HCT116 (cell line): Measurements from ENCODE around the gene TYK2. TPM values are rescaled to one million over a fixed set of nuclear protein-coding genes. Genes with fewer than 3 reads are reported as not detected.
A peak's percentile ranks its signal among the peaks of the same experiment; 100 is the strongest.

ENCODE experiments used
- ATAC-seq: fragments of 200-7000 bp; cut with Tn5 transposase; 2 replicates; pipeline ENCODE4 v1.9.1; 2020; ENCODE audit warnings: mild to moderate bottlenecking, moderate library complexity
- BruUV-seq: library from RNA; stranded (reverse); fragments of 400-500 nt; replicated peaks from 2 replicates; lab custom pipeline; 2021; lab: Mats Ljungman, UMichigan
- CTCF ChIA-PET: fragments of 300-600 bp; sonication (Branson Sonifier 250); formaldehyde crosslinking; loops from one replicate; lab custom pipeline; 2021; ENCODE audit warnings: antibody characterized with exemption; lab: Charles Lee
- POLR2A ChIA-PET: fragments of 300-600, 350-600 bp; sonication (Branson Sonifier 250); formaldehyde crosslinking; loops from one replicate; lab custom pipeline; 2021; ENCODE audit warnings: antibody characterized with exemption; lab: Charles Lee
- RAD21 ChIA-PET, 2 experiments: fragments of 300-600 bp; sonication (Branson Sonifier 250); formaldehyde crosslinking; loops; one replicate each; lab custom pipeline; 2023; ENCODE audit warnings: low total read pairs in 2 of 2; ENCODE audit not compliant: uncharacterized antibody in 2 of 2, unreplicated experiment in 2 of 2, low non-redundant PET in 1 of 2; lab: Charles Lee
- DNase-seq: peaks from one replicate; pipeline ENCODE4 v3.0.0-alpha.2; 2010; ENCODE audit warnings: low read depth, low spot score
- H2AFZ ChIP-seq: fragments of 200-600 bp; shearing (Covaris generic), sonication (generic); 2 replicates; pipeline ENCODE4 v1.6.1; 2017; ENCODE audit warnings: low read depth, mixed run types, mixed read lengths, antibody characterized with exemption, low read length; ENCODE audit not compliant: poor library complexity, severe bottlenecking
- H3K27ac ChIP-seq: 2 replicates; pipeline ENCODE4 v1.5.1; 2012; ENCODE audit warnings: low read depth, low read length
- H3K27me3 ChIP-seq: fragments of 200-600 bp; sonication (generic); 2 replicates; pipeline ENCODE4 v1.6.1; 2016; ENCODE audit warnings: mixed run types, low read length, mixed read lengths; ENCODE audit not compliant: insufficient read depth
- H3K36me3 ChIP-seq, 2 experiments: fragments of 200-500 bp in 1 of 2; fragments of 200-600 bp in 1 of 2; sonication (Bioruptor generic) in 1 of 2; sonication (generic) in 1 of 2; 2 replicates each; pipeline versions ENCODE4 v1.5.1 to v1.6.1; 2014 to 2016; ENCODE audit warnings: low read length in 2 of 2, inconsistent platforms in 1 of 2, mixed read lengths in 1 of 2, mixed run types in 1 of 2; ENCODE audit not compliant: insufficient read depth in 2 of 2, control insufficient read depth in 1 of 2
- H3K4me1 ChIP-seq, 2 experiments: fragments of 200-600 bp in 1 of 2; sonication (generic) in 1 of 2; 2 replicates each; pipeline versions ENCODE4 v1.5.1 to v1.6.1; 2012 to 2017; ENCODE audit warnings: low read length in 2 of 2, inconsistent platforms in 1 of 2, mild to moderate bottlenecking in 1 of 2, mixed read lengths in 1 of 2, mixed run types in 1 of 2, moderate library complexity in 1 of 2; ENCODE audit not compliant: insufficient read depth in 2 of 2, control insufficient read depth in 1 of 2
- H3K4me2 ChIP-seq: fragments of 200-600 bp; sonication (generic); 2 replicates; pipeline ENCODE4 v1.6.1; 2017; ENCODE audit warnings: mixed run types, low read length, mixed read lengths
- H3K4me3 ChIP-seq, 2 experiments: fragments of 200-600 bp in 1 of 2; sonication (generic) in 1 of 2; replicated peaks in 1 of 2; 2 replicates each; pipeline ENCODE4 v1.5.1; 2011 to 2016; ENCODE audit warnings: low read length in 2 of 2, control low read depth in 1 of 2, low read depth in 1 of 2, mild to moderate bottlenecking in 1 of 2, mixed read lengths in 1 of 2, mixed run types in 1 of 2
- H3K79me2 ChIP-seq: fragments of 200-600 bp; sonication (generic); 2 replicates; pipeline ENCODE4 v1.6.1; 2017; ENCODE audit warnings: mild to moderate bottlenecking, mixed run types, low read length, moderate library complexity, mixed read lengths; ENCODE audit not compliant: insufficient read depth
- H3K9ac ChIP-seq: fragments of 200-600 bp; sonication (generic); 2 replicates; pipeline ENCODE4 v1.6.1; 2016; ENCODE audit warnings: low read length, mixed read lengths
- H3K9me2 ChIP-seq: fragments of 200-600 bp; sonication (generic), shearing (Covaris generic); 2 replicates; pipeline ENCODE4 v1.6.1; 2017; ENCODE audit warnings: mixed run types, mild to moderate bottlenecking, moderate library complexity; ENCODE audit not compliant: insufficient read depth
- H3K9me3 ChIP-seq, 2 experiments: fragments of 200-500 bp in 1 of 2; fragments of 200-600 bp in 1 of 2; sonication (Bioruptor generic) in 1 of 2; sonication (generic) in 1 of 2; 2 replicates each; pipeline ENCODE4 v1.6.1; 2014 to 2017; ENCODE audit warnings: low read length in 2 of 2, mixed read lengths in 2 of 2, inconsistent platforms in 1 of 2, low read depth in 1 of 2, mild to moderate bottlenecking in 1 of 2, mixed run types in 1 of 2, moderate library complexity in 1 of 2; ENCODE audit not compliant: control insufficient read depth in 1 of 2, insufficient read depth in 1 of 2
- H4K20me1 ChIP-seq: fragments of 200-600 bp; sonication (generic), shearing (Covaris generic); 2 replicates; pipeline ENCODE4 v1.6.1; 2017; ENCODE audit warnings: mixed run types, mild to moderate bottlenecking, moderate library complexity; ENCODE audit not compliant: insufficient read depth
- SP1 ChIP-seq: IDR thresholded peaks from 2 replicates; pipeline ENCODE4 v1.6.1; 2012; ENCODE audit warnings: low read depth
- TCF7L2 ChIP-seq: IDR thresholded peaks from 2 replicates; pipeline ENCODE4 v1.7.0; 2011; ENCODE audit warnings: borderline replicate concordance, inconsistent platforms; ENCODE audit not compliant: insufficient read depth, insufficient read length; ENCODE audit errors: extremely low read depth
- YY1 ChIP-seq: IDR thresholded peaks from 2 replicates; pipeline ENCODE4 v1.6.1; 2011; ENCODE audit warnings: low read length, low read depth, moderate library complexity, mild to moderate bottlenecking; ENCODE audit not compliant: insufficient replicate concordance; ENCODE audit errors: extremely low read depth
- intact Hi-C: fragments of 100-400 bp; cut with micrococcal nuclease; formaldehyde crosslinking; loops from 2 replicates; pipeline ENCODE4 v1.10.0; 2022
- total RNA-seq: library from RNA; stranded (reverse); gene quantifications from one replicate; pipeline ENCODE4 v1.2.1, GENCODE V29; 2021; ENCODE audit not compliant: unreplicated experiment

TYK2 gene
- total RNA-seq, 1 experiment from 2014 or later: 110 TPM

- H4K20me1 ChIP-seq: peaks cover 16% of the 10 kb centered on the region; the same call in 1 of the 2 replicates
- CTCF ChIA-PET: interaction anchor here (8.8 kb wide), 1 partner anchor 136 kb away, joined by 233 read pairs; no protein-coding TSS in a partner anchor
- no peak overlapping the region for H3K9ac ChIP-seq
- DNase-seq (no peak), ATAC-seq (no peak)
- peaks cover 30 to 50% of the 10 kb centered on the region in 2 experiments for H3K36me3 ChIP-seq
- intact Hi-C loops: no loop called here
- peaks cover 54% of the 10 kb centered on the region for H3K79me2 ChIP-seq
- no peaks in the 10 kb centered on the region for H3K9me3 ChIP-seq
- H3K27ac ChIP-seq: no peak overlapping the region
- POLR2A ChIA-PET: no interaction called here
- no peaks in the 10 kb centered on the region for H3K9me2 ChIP-seq
- H3K4me2 ChIP-seq: no peak overlapping the region
- RAD21 ChIA-PET: interaction anchor here in 1 of 2 experiments (0.6 kb wide), 1 partner anchor 137 kb away, joined by 4 read pairs; no protein-coding TSS in a partner anchor
- TF ChIP-seq YY1: no peak
- H3K4me3 ChIP-seq: no peak overlapping the region
- no peaks in the 10 kb centered on the region for H3K27me3 ChIP-seq
- BruUV-seq: TSS peak; percentile 33
- no peak overlapping the region for H2AFZ ChIP-seq
- peaks cover 0 to 6% of the 10 kb centered on the region in 2 experiments; a peak in 1 of 4 replicates for H3K4me1 ChIP-seq
Measured at GRCh38 chr19:10395436-10395835, 15.1 kb upstream of the TYK2 start.

- Histone ChIP-seq H3K4me2 (no peak overlapping the region), H3K9me2 (no peaks in the 10 kb centered on the region), H3K4me1 (peaks cover 0 to 6% of the 10 kb centered on the region in 2 experiments; a peak in 1 of 4 replicates), H3K27me3 (no peaks in the 10 kb centered on the region), H4K20me1 (peaks cover 16% of the 10 kb centered on the region; the same call in 1 of the 2 replicates), H3K36me3 (peaks cover 30 to 54% of the 10 kb centered on the region in 2 experiments), H2AFZ (no peak overlapping the region), H3K9ac (no peak overlapping the region), H3K79me2 (peaks cover 50% of the 10 kb centered on the region), H3K27ac (no peak overlapping the region)
- intact Hi-C loops: no loop called here
- RAD21 ChIA-PET: no interaction called here
- no peak for DNase-seq
- CTCF ChIA-PET: interaction anchor here (8.8 kb wide), 1 partner anchor 136 kb away, joined by 233 read pairs; no protein-coding TSS in a partner anchor
- no peak for TF ChIP-seq SP1
- no peak for TF ChIP-seq YY1
- no peak for TF ChIP-seq TCF7L2
- TF ChIP-seq, all 23 proteins: peak for 0
- no TSS peak for BruUV-seq
- Histone ChIP-seq H3K4me3 (no peak overlapping the region), H3K9me3 (no peaks in the 10 kb centered on the region)
- no peak for ATAC-seq
- POLR2A ChIA-PET: no interaction called here
Measured at GRCh38 chr19:10395003-10395402, 14.6 kb upstream of the TYK2 start.
